Right lobe of liver (tissue), 4 donors: ENCODE measurements around the gene REXO1.

Experiments used
- CTCF ChIP-seq, 4 donors: fragments of 200-600 bp in 3 of 4; fragments of 450-650 bp in 1 of 4; IDR thresholded peaks; one replicate each; pipeline versions ENCODE4 v1.5.1 to v1.8.0; 2016 to 2022; ENCODE audit warnings: antibody characterized with exemption in 4 of 4, mild to moderate bottlenecking in 2 of 4
- POLR2A ChIP-seq: fragments of 450-650 bp; IDR thresholded peaks from one replicate; pipeline ENCODE4 v1.6.1; 2017; ENCODE audit warnings: antibody characterized with exemption, mild to moderate bottlenecking
- donor health status: DM: no; HTN: no; CAD: no.
- donor health status: DM: no; HTN: no; CAD: no.
- donor health status: DM: no; HTN: yes; CAD: no.

GRCh38 chr19:1872807-1873523, 24.7 kb upstream of the REXO1 start:
- TF ChIP-seq CTCF (IDR thresholded peaks at IDR 0.05) (no peak), POLR2A (no peak)
